PC-9 (cell line): ENCODE measurements around the gene NEK9. TPM values are rescaled to one million over a fixed set of nuclear protein-coding genes. Genes with fewer than 3 reads are reported as not detected.
A peak's percentile ranks its signal among the peaks of the same experiment; 100 is the strongest.

ENCODE experiments used
- BruUV-seq: library from RNA; stranded (reverse); fragments of 400-500 nt; replicated peaks from 2 replicates; lab custom pipeline; 2021; lab: Mats Ljungman, UMichigan
- CTCF ChIA-PET: fragments of 300-600 bp; sonication (Branson Sonifier 250); formaldehyde crosslinking; loops from one replicate; lab custom pipeline; 2022; ENCODE audit warnings: antibody characterized with exemption; lab: Charles Lee
- POLR2A ChIA-PET: fragments of 300-600 bp; sonication (Branson Sonifier 250); formaldehyde crosslinking; loops from one replicate; lab custom pipeline; 2022; ENCODE audit warnings: antibody characterized with exemption; ENCODE audit not compliant: unreplicated experiment; lab: Charles Lee
- DNase-seq, 2 experiments: peaks; one replicate each; pipeline versions ENCODE4 v3.0.0 to v3.0.0-alpha.2; 2015 to 2022; ENCODE audit warnings: mixed read lengths in 1 of 2
- H2AFZ ChIP-seq: fragments of 200-600 bp; sonication (generic); 2 replicates; pipeline ENCODE4 v1.8.1; 2017; ENCODE audit warnings: antibody characterized with exemption
- H3F3A ChIP-seq: fragments of 200-600 bp; sonication (generic); 2 replicates; pipeline ENCODE4 v1.8.1; 2017; ENCODE audit warnings: antibody characterized with exemption, mild to moderate bottlenecking, low read depth; ENCODE audit not compliant: insufficient read depth
- H3K27ac ChIP-seq: fragments of 200-600 bp; sonication (generic); 2 replicates; pipeline ENCODE4 v1.6.1; 2016; ENCODE audit warnings: mixed run types
- H3K27me3 ChIP-seq: fragments of 200-600 bp; sonication (generic); 2 replicates; pipeline ENCODE4 v1.6.1; 2016; ENCODE audit warnings: low read depth, mixed run types; ENCODE audit not compliant: insufficient read depth
- H3K36me3 ChIP-seq: fragments of 200-600 bp; sonication (generic); 2 replicates; pipeline ENCODE4 v1.6.1; 2016; ENCODE audit warnings: low read depth, mixed run types
- H3K4me1 ChIP-seq: fragments of 200-600 bp; sonication (generic); replicated peaks from 2 replicates; pipeline ENCODE4 v1.6.1; 2016; ENCODE audit warnings: mixed run types; ENCODE audit not compliant: insufficient read depth
- H3K4me2 ChIP-seq: fragments of 200-600 bp; sonication (generic); 2 replicates; pipeline ENCODE4 v1.6.1; 2017; ENCODE audit warnings: mixed run types
- H3K4me3 ChIP-seq: fragments of 200-600 bp; sonication (generic); 2 replicates; pipeline ENCODE4 v1.6.1; 2016; ENCODE audit warnings: mixed run types
- H3K79me2 ChIP-seq: fragments of 200-600 bp; sonication (generic); 2 replicates; pipeline ENCODE4 v1.6.1; 2017; ENCODE audit warnings: low read depth, mixed run types
- H3K9me2 ChIP-seq: fragments of 200-600 bp; sonication (generic); 2 replicates; pipeline ENCODE4 v1.8.1; 2017; ENCODE audit warnings: mild to moderate bottlenecking; ENCODE audit not compliant: insufficient read depth
- H3K9me3 ChIP-seq: fragments of 200-600 bp; sonication (generic); 2 replicates; pipeline ENCODE4 v1.8.1; 2016; ENCODE audit warnings: low read depth; ENCODE audit not compliant: insufficient read depth
- H4K20me1 ChIP-seq: fragments of 200-600 bp; sonication (generic); 2 replicates; pipeline ENCODE4 v1.8.1; 2017; ENCODE audit not compliant: insufficient read depth
- CTCF ChIP-seq: fragments of 200-600 bp; sonication (generic); conservative IDR thresholded peaks from 2 replicates; pipeline ENCODE4 v1.6.1; 2017; ENCODE audit warnings: mixed run types, antibody characterized with exemption, mild to moderate bottlenecking, moderate library complexity
- EZH2 ChIP-seq: fragments of 200-600 bp; sonication (generic); IDR thresholded peaks from 2 replicates; pipeline ENCODE4 v1.8.0; 2017; ENCODE audit warnings: antibody characterized with exemption, low read depth
- intact Hi-C: fragments of 100-400 bp; cut with micrococcal nuclease; formaldehyde crosslinking; loops from one replicate; pipeline ENCODE4 v1.10.0; 2022; ENCODE audit not compliant: unreplicated experiment
- total RNA-seq: library from RNA; stranded (reverse); gene quantifications from 2 replicates; pipeline ENCODE4 v1.2.3, GENCODE V29; 2021

Gene NEK9
- total RNA-seq, 1 experiment from 2014 or later = 170 TPM

GRCh38 chr14:75158843-75159614, 32.2 kb upstream of the NEK9 start:
- Histone ChIP-seq H4K20me1 (peaks cover 86% of the 10 kb centered on the region), H3K79me2 (peaks cover 95% of the 10 kb centered on the region), H3K4me2 (no peak overlapping the region), H2AFZ (no peak overlapping the region), H3K4me1 (peaks cover 25% of the 10 kb centered on the region), H3K9me3 (no peaks in the 10 kb centered on the region), H3K4me3 (no peak overlapping the region), H3K9me2 (no peaks in the 10 kb centered on the region), H3K36me3 (peaks cover 13% of the 10 kb centered on the region), H3K27me3 (no peaks in the 10 kb centered on the region), H3F3A (peaks cover 40% of the 10 kb centered on the region; the same call in 1 of the 2 replicates), H3K27ac (peak overlapping the region; percentile 35)
- no peak for DNase-seq
- ChIA-PET CTCF (interaction anchor here (0.6 kb wide), 1 partner anchor 380 kb away, joined by 10 read pairs; no protein-coding TSS in a partner anchor), POLR2A (interaction anchor here (0.5 to 0.7 kb wide), 5 partner anchors 103 to 153 kb away, joined by 4 to 14 read pairs (median 8); no protein-coding TSS in a partner anchor)
- BruUV-seq = no TSS peak
- intact Hi-C loops = loop anchor here (5.0 kb wide), 1 partner anchor 73 kb away; no protein-coding TSS in a partner anchor
- TF ChIP-seq EZH2 (no peak), CTCF (no peak)

GRCh38 chr14:75156901-75157300, 30.1 kb upstream of the NEK9 start:
- Histone ChIP-seq H3K4me2 (no peak overlapping the region), H3K27me3 (no peaks in the 10 kb centered on the region), H3F3A (peaks cover 26% of the 10 kb centered on the region; the same call in 1 of the 2 replicates), H2AFZ (no peak overlapping the region), H3K27ac (no peak overlapping the region), H3K79me2 (peaks cover 94% of the 10 kb centered on the region), H3K4me1 (peaks cover 25% of the 10 kb centered on the region), H4K20me1 (peaks cover 81% of the 10 kb centered on the region), H3K4me3 (no peak overlapping the region), H3K36me3 (peaks cover 20% of the 10 kb centered on the region), H3K9me2 (no peaks in the 10 kb centered on the region), H3K9me3 (no peaks in the 10 kb centered on the region)
- no TSS peak for BruUV-seq
- TF ChIP-seq CTCF (no peak), EZH2 (no peak)
- DNase-seq = peak; percentile 20 to 43
- ChIA-PET CTCF (no interaction called here), POLR2A (interaction anchor here (0.6 to 0.7 kb wide), 2 partner anchors 137 to 952 kb away, joined by 3 to 8 read pairs; no protein-coding TSS in a partner anchor)
- intact Hi-C loops = loop anchor here (5.0 kb wide), 1 partner anchor 75 kb away; no protein-coding TSS in a partner anchor

GRCh38 chr14:75156111-75156510, 29.3 kb upstream of the NEK9 start:
- CTCF ChIA-PET = no interaction called here
- TF ChIP-seq EZH2 (no peak), CTCF (no peak)

More at GRCh38 chr14:75156111-75156510, 29.3 kb upstream of the NEK9 start:
- H2AFZ ChIP-seq = no peak overlapping the region
- H3K36me3 ChIP-seq = peaks cover 28% of the 10 kb centered on the region
- H3K4me1 ChIP-seq = peaks cover 25% of the 10 kb centered on the region
- no peak overlapping the region for H3K4me2 ChIP-seq
- peaks cover 73% of the 10 kb centered on the region for H4K20me1 ChIP-seq
- H3F3A ChIP-seq = peaks cover 22% of the 10 kb centered on the region; the same call in 1 of the 2 replicates
- no peaks in the 10 kb centered on the region for H3K9me3 ChIP-seq
- no peaks in the 10 kb centered on the region for H3K9me2 ChIP-seq
- no peak overlapping the region for H3K4me3 ChIP-seq
- no peaks in the 10 kb centered on the region for H3K27me3 ChIP-seq
- peaks cover 94% of the 10 kb centered on the region for H3K79me2 ChIP-seq
- POLR2A ChIA-PET = interaction anchor here (0.7 kb wide), 1 partner anchor 953 kb away, joined by 3 read pairs; no protein-coding TSS in a partner anchor
- no peak overlapping the region for H3K27ac ChIP-seq
- intact Hi-C loops = loop anchor here (5.0 kb wide), 1 partner anchor 76 kb away; no protein-coding TSS in a partner anchor
- BruUV-seq = no TSS peak
- no peak for DNase-seq
